Body of pancreas (tissue), 4 donors: ENCODE measurements around the gene ZNF33A. TPM values are rescaled to one million over a fixed set of nuclear protein-coding genes. Genes with fewer than 3 reads are reported as not detected.
"Not testable (repeated sequence)": the region's sequence is repeated elsewhere in the genome, so short reads cannot be mapped to it uniquely, and the experiment has no call there.

ENCODE experiments used
- ATAC-seq: fragments of 150-250 bp; one replicate; pipeline ENCODE4 v1.9.1; 2016
- DNase-seq, 4 donors: peaks; one replicate each; pipeline ENCODE4 v3.0.0-alpha.2; 2019
- H3K27ac ChIP-seq, 4 donors: fragments of 200-600 bp; sonication (generic); 1 replicate in 3 of 4; 2 replicates in 1 of 4; pipeline versions ENCODE4 v1.5.1 to v1.6.1; 2016 to 2019; ENCODE audit warnings: mild to moderate bottlenecking in 1 of 4, mixed read lengths in 1 of 4, moderate library complexity in 1 of 4
- H3K27me3 ChIP-seq, 2 donors: fragments of 200-600 bp; sonication (generic); one replicate each; pipeline ENCODE4 v1.6.0; 2016; ENCODE audit warnings: mild to moderate bottlenecking in 1 of 2
- H3K36me3 ChIP-seq, 2 donors: fragments of 200-600 bp; sonication (generic); replicated peaks in 1 of 2; 2 replicates each; pipeline ENCODE4 v1.5.1; 2016; ENCODE audit warnings: low read depth in 2 of 2; ENCODE audit not compliant: insufficient read depth in 1 of 2
- H3K4me1 ChIP-seq: fragments of 200-600 bp; sonication (generic); one replicate; pipeline ENCODE4 v1.6.0; 2016
- H3K4me3 ChIP-seq, 2 donors: fragments of 200-600 bp; sonication (generic); 1 replicate in 1 of 2; 2 replicates in 1 of 2; pipeline ENCODE4 v1.5.1; 2016 to 2019
- H3K9me3 ChIP-seq, 3 donors: fragments of 200-600 bp; sonication (generic); 1 replicate in 2 of 3; 2 replicates in 1 of 3; pipeline ENCODE4 v1.5.1; 2016
- CTCF ChIP-seq, 7 experiments: fragments of 450-650 bp in 4 of 7; fragments of 200-600 bp in 3 of 7; sonication (generic) in 3 of 7; IDR thresholded peaks; one replicate each; pipeline ENCODE4 v1.5.1; 2016 to 2019; ENCODE audit warnings: antibody characterized with exemption in 7 of 7
- POLR2A ChIP-seq, 3 donors: fragments of 450-650 bp; IDR thresholded peaks; one replicate each; pipeline ENCODE4 v1.6.1; 2016; ENCODE audit warnings: antibody characterized with exemption in 3 of 3, mild to moderate bottlenecking in 2 of 3
- WGBS, 2 donors: methylation state at CpG; one replicate each; pipeline ENCODE4 v1.1.5; 2017; 5-methylcytosine and 5-hydroxymethylcytosine counted together
- intact Hi-C: fragments of 100-400 bp; cut with DNase I; formaldehyde crosslinking; loops from one replicate; pipeline ENCODE4 v1.15.1; 2023
- total RNA-seq, 2 donors: library from RNA; depleted of rRNA; stranded (reverse); fragments of >200 nt; gene quantifications; one replicate each; pipeline ENCODE4 v1.1.0, GENCODE V29; 2016

ZNF33A gene
- total RNA-seq, 2 donors from 2014 or later, result 20.4 to 25.7 TPM

GRCh38 chr10:38003588-38003987 lies 6.9 kb upstream of the ZNF33A start:
- DNase-seq (no peak), ATAC-seq (no peak)
- intact Hi-C loops, result loop anchor here (10.0 kb wide), 1 partner anchor 91 kb away; the partner anchor contains the start of gene ZNF37A
- 88 to 92% methylated on average over 1 of the region's 1 CpG for WGBS, 2 donors
- Histone ChIP-seq H3K9me3 (no peaks in the 10 kb centered on the region), H3K4me1 (no peaks in the 10 kb centered on the region), H3K27ac (no peak overlapping the region), H3K4me3 (no peak overlapping the region), H3K27me3 (no peaks in the 10 kb centered on the region), H3K36me3 (no peaks in the 10 kb centered on the region)
- TF ChIP-seq POLR2A (IDR thresholded peaks at IDR 0.05), result no peak
- TF ChIP-seq CTCF (IDR thresholded peaks at IDR 0.05), result no peak

GRCh38 chr10:38007551-38007950 lies 2.9 kb upstream of the ZNF33A start:
- ATAC-seq, result no peak
- intact Hi-C loops, result loop anchor here (10.0 kb wide), 1 partner anchor 87 kb away; the partner anchor contains the start of gene ZNF37A
- no peak overlapping the region for H3K27ac ChIP-seq

GRCh38 chr10:38007991-38008390 lies 2.5 kb upstream of the ZNF33A start:
- Histone ChIP-seq H3K4me3 (no peak overlapping the region), H3K27ac (no peak overlapping the region), H3K36me3 (no peaks in the 10 kb centered on the region), H3K27me3 (no peaks in the 10 kb centered on the region), H3K9me3 (no peaks in the 10 kb centered on the region), H3K4me1 (peaks cover 8% of the 10 kb centered on the region)
- DNase-seq (no peak), ATAC-seq (no peak)
- WGBS, 2 donors, result 52% methylated on average over 3 of the region's 3 CpGs
- no peak for TF ChIP-seq CTCF (IDR thresholded peaks at IDR 0.05)
- intact Hi-C loops, result loop anchor here (10.0 kb wide), 1 partner anchor 87 kb away; the partner anchor contains the start of gene ZNF37A

More at GRCh38 chr10:38007551-38007950, 2.9 kb upstream of the ZNF33A start:
- DNase-seq, result no peak
- no peaks in the 10 kb centered on the region for H3K9me3 ChIP-seq
- no peaks in the 10 kb centered on the region for H3K27me3 ChIP-seq
- TF ChIP-seq CTCF (IDR thresholded peaks at IDR 0.05), result no peak
- TF ChIP-seq POLR2A (IDR thresholded peaks at IDR 0.05), result no peak
- no peaks in the 10 kb centered on the region for H3K36me3 ChIP-seq
- H3K4me3 ChIP-seq, result no peak overlapping the region
- peaks cover 8% of the 10 kb centered on the region for H3K4me1 ChIP-seq

GRCh38 chr10:38016354-38016753 lies 5.9 kb downstream of the ZNF33A start:
- H3K27ac ChIP-seq, result no peak overlapping the region

GRCh38 chr10:38019124-38019523 lies 8.6 kb downstream of the ZNF33A start:
- 61 to 62% methylated on average over 3 to 4 of the region's 4 CpGs for WGBS, 2 donors
- H3K4me1 ChIP-seq, result not testable (repeated sequence)
- peaks cover 12 to 28% of the 10 kb centered on the region in 2 donors for H3K36me3 ChIP-seq

More at GRCh38 chr10:38016354-38016753, 5.9 kb downstream of the ZNF33A start:
- DNase-seq (no peak), ATAC-seq (no peak)
- Histone ChIP-seq H3K36me3 (peaks cover 12 to 22% of the 10 kb centered on the region in 2 donors), H3K27me3 (no peaks in the 10 kb centered on the region), H3K4me1 (peaks cover 17% of the 10 kb centered on the region), H3K4me3 (no peak overlapping the region), H3K9me3 (no peaks in the 10 kb centered on the region)
- TF ChIP-seq POLR2A (IDR thresholded peaks at IDR 0.05) (no peak), CTCF (IDR thresholded peaks at IDR 0.05) (no peak)
- WGBS, 2 donors, result 77 to 85% methylated on average over 1 of the region's 1 CpG
- intact Hi-C loops, result no loop called here

More at GRCh38 chr10:38019124-38019523, 8.6 kb downstream of the ZNF33A start:
- H3K4me3 ChIP-seq, DNase-seq, ATAC-seq, H3K27me3 ChIP-seq, intact Hi-C loops, H3K27ac ChIP-seq, H3K9me3 ChIP-seq: not testable (repeated sequence)
